ENCODE measurements around the gene A2M. TPM values are rescaled to one million over a fixed set of nuclear protein-coding genes. Genes with fewer than 3 reads are reported as not detected.

A2M gene
- total and polyA plus RNA-seq, 4 experiments from 2014 or later, result 3.0 to 3.2 (median 3.1) TPM; not detected in 1

DNA sequence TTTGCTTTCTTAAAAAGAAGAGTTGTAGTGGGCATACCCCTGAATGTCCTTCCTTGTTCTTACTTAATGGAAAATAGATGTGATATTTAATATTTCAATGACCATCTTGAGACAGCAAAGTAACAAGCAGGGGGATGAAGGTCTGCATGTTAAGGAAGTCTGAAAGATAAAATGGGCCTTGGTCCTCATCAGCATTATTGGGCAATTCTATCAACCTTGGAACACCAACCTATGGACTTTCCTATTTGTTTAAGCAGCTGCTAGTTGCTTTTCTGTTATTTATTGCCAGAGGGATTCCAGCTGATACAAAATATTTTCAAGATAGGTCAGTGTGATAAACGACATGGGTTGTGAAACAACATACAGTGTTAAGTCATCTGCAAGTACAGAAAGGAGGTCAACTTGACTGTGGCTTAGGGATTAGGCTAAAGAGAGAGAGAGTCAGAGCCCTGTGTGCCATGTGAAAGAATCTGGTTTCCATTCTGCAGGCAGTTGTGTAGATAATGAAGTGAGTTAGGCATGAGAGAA, 16.4 kb upstream of the A2M start:
- POLR2A ChIA-PET (ENCODE audit: partially characterized antibody), result no interaction called here

GRCh38 chr12:9130244-9130643, 14.5 kb upstream of the A2M start:
- H3K4me3 Mint-ChIP-seq, result no peak overlapping the region
- intact Hi-C loops (cut with micrococcal nuclease), result no loop called here
- DNase-seq, result no peak
- Histone ChIP-seq H3K4me1 (ENCODE audit: insufficient read depth, low read length) (no peaks in the 10 kb centered on the region), H3K9me3 (ENCODE audit: control insufficient read depth in 1 of 2, low read length in 2 of 2) (no peaks in the 10 kb centered on the region), H3K27me3 (ENCODE audit: insufficient read depth, low read length) (no peaks in the 10 kb centered on the region), H3K27ac (ENCODE audit: low read depth, low read length) (no peak overlapping the region), H3K4me3 (ENCODE audit: low read length in 2 of 2) (no peak overlapping the region), H3K36me3 (ENCODE audit: insufficient read depth, low read length) (no peaks in the 10 kb centered on the region)
- H3K27me3 Mint-ChIP-seq, result no peaks in the 10 kb centered on the region
- peak overlapping the region in 1 of 7 donors; percentile 19 for H3K27ac Mint-ChIP-seq
- POLR2A ChIA-PET (ENCODE audit: partially characterized antibody), result no interaction called here
- CTCF ChIA-PET (ENCODE audit: partially characterized antibody), result no interaction called here
- H3K9me3 Mint-ChIP-seq, result peaks cover 0 to 8% (median 2%) of the 10 kb centered on the region in 8 donors
- peaks cover 7 to 12% (median 7%) of the 10 kb centered on the region in 4 donors for H3K4me1 Mint-ChIP-seq
- H3K36me3 Mint-ChIP-seq, result peaks cover 51 to 55% of the 10 kb centered on the region in 2 donors

More for the DNA sequence above, 16.4 kb upstream of the A2M start:
- peaks cover 0 to 8% (median 2%) of the 10 kb centered on the region in 8 donors for H3K9me3 Mint-ChIP-seq
- Histone ChIP-seq H3K4me3 (ENCODE audit: low read length in 2 of 2) (no peak overlapping the region), H3K27me3 (ENCODE audit: insufficient read depth, low read length) (no peaks in the 10 kb centered on the region), H3K36me3 (ENCODE audit: insufficient read depth, low read length) (no peaks in the 10 kb centered on the region), H3K27ac (ENCODE audit: low read depth, low read length) (no peak overlapping the region), H3K9me3 (ENCODE audit: control insufficient read depth in 1 of 2, low read length in 2 of 2) (no peaks in the 10 kb centered on the region), H3K4me1 (ENCODE audit: insufficient read depth, low read length) (no peaks in the 10 kb centered on the region)
- no peaks in the 10 kb centered on the region for H3K27me3 Mint-ChIP-seq
- H3K4me3 Mint-ChIP-seq, result no peak overlapping the region
- CTCF ChIA-PET (ENCODE audit: partially characterized antibody), result no interaction called here
- H3K36me3 Mint-ChIP-seq, result peaks cover 47 to 48% of the 10 kb centered on the region in 2 donors
- DNase-seq, result no peak
- peak overlapping the region in 1 of 7 donors; percentile 3 for H3K27ac Mint-ChIP-seq
- intact Hi-C loops (cut with micrococcal nuclease), result no loop called here
- H3K4me1 Mint-ChIP-seq, result peaks cover 7 to 14% (median 13%) of the 10 kb centered on the region in 4 donors

- H3K4me3 Mint-ChIP-seq, result no peak overlapping the region
- ChIA-PET CTCF (ENCODE audit: partially characterized antibody) (no interaction called here), POLR2A (ENCODE audit: partially characterized antibody) (no interaction called here)
- H3K27ac Mint-ChIP-seq, result peak overlapping the region in 1 of 7 donors; percentile 48
- peaks cover 46 to 48% of the 10 kb centered on the region in 2 donors for H3K36me3 Mint-ChIP-seq
- DNase-seq, result no peak
- no peak overlapping the region for H3K27ac ChIP-seq (ENCODE audit: low read depth, low read length)
- H3K27me3 Mint-ChIP-seq, result no peaks in the 10 kb centered on the region
- no peaks in the 10 kb centered on the region for H3K4me1 ChIP-seq (ENCODE audit: insufficient read depth, low read length)
- intact Hi-C loops (cut with micrococcal nuclease), result no loop called here
- peaks cover 0 to 8% (median 2%) of the 10 kb centered on the region in 8 donors for H3K9me3 Mint-ChIP-seq
- no peaks in the 10 kb centered on the region for H3K27me3 ChIP-seq (ENCODE audit: insufficient read depth, low read length)
- H3K4me1 Mint-ChIP-seq, result peaks cover 4 to 8% (median 7%) of the 10 kb centered on the region in 4 donors
- H3K4me3 ChIP-seq (ENCODE audit: low read length in 2 of 2), result no peak overlapping the region
- H3K9me3 ChIP-seq (ENCODE audit: control insufficient read depth in 1 of 2, low read length in 2 of 2), result no peaks in the 10 kb centered on the region
- no peaks in the 10 kb centered on the region for H3K36me3 ChIP-seq (ENCODE audit: insufficient read depth, low read length)
These were observed 12.4 kb upstream of the A2M start for GRCh38 chr12:9127936-9128663.

DNA sequence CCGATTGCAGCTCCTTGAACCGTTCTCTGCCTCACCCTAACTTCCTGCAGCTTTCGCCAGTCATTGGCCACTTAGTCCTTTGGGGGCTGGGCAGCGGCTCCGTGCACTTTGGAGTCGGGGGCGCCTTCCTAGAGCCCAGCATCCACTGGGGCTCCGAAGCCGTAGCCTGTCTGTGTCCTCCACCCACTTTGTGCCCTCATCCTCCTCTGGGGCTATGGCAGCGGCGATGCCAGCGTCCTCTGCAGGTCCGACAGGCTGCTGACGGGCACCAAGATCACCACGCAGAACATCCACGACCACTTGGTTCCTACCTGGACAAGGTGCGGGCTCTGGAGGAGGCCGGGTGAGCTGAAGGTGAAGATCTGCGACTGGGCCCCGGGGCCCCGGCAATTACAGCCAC, 11.8 kb upstream of the A2M start:
- Histone ChIP-seq H3K27me3 (ENCODE audit: insufficient read depth, low read length) (no peaks in the 10 kb centered on the region), H3K4me1 (ENCODE audit: insufficient read depth, low read length) (no peaks in the 10 kb centered on the region), H3K4me3 (ENCODE audit: low read length in 2 of 2) (no peak overlapping the region), H3K27ac (ENCODE audit: low read depth, low read length) (no peak overlapping the region), H3K36me3 (ENCODE audit: insufficient read depth, low read length) (no peaks in the 10 kb centered on the region), H3K9me3 (ENCODE audit: control insufficient read depth in 1 of 2, low read length in 2 of 2) (no peaks in the 10 kb centered on the region)
- Mint-ChIP-seq H3K9me3 (peaks cover 0 to 8% (median 2%) of the 10 kb centered on the region in 8 donors), H3K27ac (no peak overlapping the region), H3K36me3 (peaks cover 46% of the 10 kb centered on the region in 2 donors), H3K27me3 (no peaks in the 10 kb centered on the region), H3K4me1 (peaks cover 4 to 6% (median 5%) of the 10 kb centered on the region in 4 donors), H3K4me3 (no peak overlapping the region)
- ChIA-PET CTCF (ENCODE audit: partially characterized antibody) (no interaction called here), POLR2A (ENCODE audit: partially characterized antibody) (no interaction called here)
- no peak for DNase-seq
- intact Hi-C loops (cut with micrococcal nuclease), result no loop called here

DNA sequence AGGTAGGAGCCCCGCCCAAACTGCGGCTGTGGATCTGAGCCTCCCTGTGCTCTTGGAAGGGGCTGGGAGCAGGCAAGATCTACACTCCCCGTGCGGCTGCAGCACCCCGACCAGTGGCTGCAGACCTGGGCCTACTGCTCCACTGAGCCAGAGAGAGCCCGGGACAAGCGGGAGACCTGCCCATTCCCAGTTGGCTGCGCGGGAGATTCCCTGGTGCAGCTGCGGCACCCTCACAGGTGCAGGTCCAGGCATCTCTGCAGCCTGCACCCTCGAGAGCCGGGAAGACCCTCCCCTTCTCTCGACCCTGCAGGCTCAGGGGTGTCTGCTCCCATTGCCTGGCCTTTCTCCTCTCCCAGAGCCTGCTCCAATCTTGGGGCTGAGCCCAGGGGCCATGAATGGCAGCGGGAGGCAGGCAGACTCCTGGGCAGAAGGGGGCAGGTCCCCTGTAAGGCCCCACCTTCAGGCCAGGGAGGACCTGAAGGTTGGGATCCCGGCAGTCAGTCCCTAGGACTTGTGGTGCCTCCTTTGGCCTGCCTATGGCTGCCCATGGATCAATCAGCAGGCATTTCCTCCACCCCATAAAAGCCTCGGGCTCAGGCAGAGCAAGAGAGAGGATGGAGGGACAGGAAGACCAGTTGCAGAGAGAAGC, 8.8 kb upstream of the A2M start:
- no peak overlapping the region for H3K4me3 Mint-ChIP-seq
- peak overlapping the region in 1 of 7 donors; percentile 4 for H3K27ac Mint-ChIP-seq
- no peak for DNase-seq
- H3K27me3 Mint-ChIP-seq, result no peaks in the 10 kb centered on the region
- Histone ChIP-seq H3K27me3 (ENCODE audit: insufficient read depth, low read length) (no peaks in the 10 kb centered on the region), H3K27ac (ENCODE audit: low read depth, low read length) (no peak overlapping the region), H3K36me3 (ENCODE audit: insufficient read depth, low read length) (no peaks in the 10 kb centered on the region), H3K9me3 (ENCODE audit: control insufficient read depth in 1 of 2, low read length in 2 of 2) (no peaks in the 10 kb centered on the region), H3K4me1 (ENCODE audit: insufficient read depth, low read length) (no peaks in the 10 kb centered on the region), H3K4me3 (ENCODE audit: low read length in 2 of 2) (no peak overlapping the region)
- CTCF ChIA-PET (ENCODE audit: partially characterized antibody), result no interaction called here
- peaks cover 4 to 7% (median 5%) of the 10 kb centered on the region in 4 donors for H3K4me1 Mint-ChIP-seq
- H3K36me3 Mint-ChIP-seq, result peaks cover 27 to 37% of the 10 kb centered on the region in 2 donors
- POLR2A ChIA-PET (ENCODE audit: partially characterized antibody), result interaction anchor here (1.0 kb wide), 1 partner anchor 8 kb away, joined by 3 read pairs; no protein-coding TSS in a partner anchor
- H3K9me3 Mint-ChIP-seq, result no peaks in the 10 kb centered on the region
- intact Hi-C loops (cut with micrococcal nuclease), result no loop called here

GRCh38 chr12:9123781-9124382, 8.2 kb upstream of the A2M start:
- peaks cover 4 to 7% (median 4%) of the 10 kb centered on the region in 4 donors for H3K4me1 Mint-ChIP-seq
- Histone ChIP-seq H3K27me3 (ENCODE audit: insufficient read depth, low read length) (no peaks in the 10 kb centered on the region), H3K36me3 (ENCODE audit: insufficient read depth, low read length) (no peaks in the 10 kb centered on the region), H3K27ac (ENCODE audit: low read depth, low read length) (no peak overlapping the region), H3K4me3 (ENCODE audit: low read length in 2 of 2) (no peak overlapping the region), H3K9me3 (ENCODE audit: control insufficient read depth in 1 of 2, low read length in 2 of 2) (no peaks in the 10 kb centered on the region), H3K4me1 (ENCODE audit: insufficient read depth, low read length) (no peaks in the 10 kb centered on the region)
- H3K4me3 Mint-ChIP-seq, result no peak overlapping the region
- CTCF ChIA-PET (ENCODE audit: partially characterized antibody), result no interaction called here
- H3K27me3 Mint-ChIP-seq, result no peaks in the 10 kb centered on the region
- H3K9me3 Mint-ChIP-seq, result no peaks in the 10 kb centered on the region
- no peak overlapping the region for H3K27ac Mint-ChIP-seq
- POLR2A ChIA-PET (ENCODE audit: partially characterized antibody), result no interaction called here
- peaks cover 28 to 39% of the 10 kb centered on the region in 2 donors for H3K36me3 Mint-ChIP-seq
- intact Hi-C loops (cut with micrococcal nuclease), result no loop called here
- no peak for DNase-seq

- Mint-ChIP-seq H3K36me3 (peaks cover 15 to 34% of the 10 kb centered on the region in 2 donors), H3K4me1 (peaks cover 4 to 11% (median 9%) of the 10 kb centered on the region in 4 donors), H3K27ac (no peak overlapping the region), H3K4me3 (no peak overlapping the region), H3K9me3 (no peaks in the 10 kb centered on the region), H3K27me3 (no peaks in the 10 kb centered on the region)
- CTCF ChIA-PET (ENCODE audit: partially characterized antibody), result no interaction called here
- no peaks in the 10 kb centered on the region for H3K27me3 ChIP-seq (ENCODE audit: insufficient read depth, low read length)
- DNase-seq, result no peak
- intact Hi-C loops (cut with micrococcal nuclease), result no loop called here
- H3K27ac ChIP-seq (ENCODE audit: low read depth, low read length), result no peak overlapping the region
- H3K36me3 ChIP-seq (ENCODE audit: insufficient read depth, low read length), result no peaks in the 10 kb centered on the region
- POLR2A ChIA-PET (ENCODE audit: partially characterized antibody), result no interaction called here
- H3K4me1 ChIP-seq (ENCODE audit: insufficient read depth, low read length), result no peaks in the 10 kb centered on the region
- no peaks in the 10 kb centered on the region for H3K9me3 ChIP-seq (ENCODE audit: control insufficient read depth in 1 of 2, low read length in 2 of 2)
- no peak overlapping the region for H3K4me3 ChIP-seq (ENCODE audit: low read length in 2 of 2)
These were observed 6.4 kb upstream of the A2M start for GRCh38 chr12:9122091-9122609.
